Stimulated activated CD8-positive, alpha-beta memory T cell treated with anti-CD3 and anti-CD28 coated beads, Interleukin-12 subunit alpha, Interleukin-12 subunit beta, amount 100 ng/mL, for 1 hour (primary cell): ENCODE results near the gene SNX1.
"Not testable (repeated sequence)": the region's sequence is repeated elsewhere in the genome, so short reads cannot be mapped to it uniquely, and the experiment has no call there.

Experiments used
- DNase-seq: peaks from one replicate; pipeline ENCODE4 v3.0.0-alpha.2; 2020; ENCODE audit warnings: low read depth

Gene SNX1

GRCh38 chr15:64112904-64113303 is 17.1 kb downstream of the SNX1 start:
- DNase-seq: no peak

- DNase-seq: no peak
These were observed 22.1 kb downstream of the SNX1 start for GRCh38 chr15:64117759-64118487.

GRCh38 chr15:64120322-64120721 is 24.5 kb downstream of the SNX1 start:
- not testable (repeated sequence) for DNase-seq

- no peak for DNase-seq
These were observed 25.8 kb downstream of the SNX1 start for GRCh38 chr15:64121614-64122013.

GRCh38 chr15:64122444-64122843 is 26.7 kb downstream of the SNX1 start:
- DNase-seq: no peak

- no peak for DNase-seq
These were observed 27.2 kb downstream of the SNX1 start for GRCh38 chr15:64122936-64123351.

GRCh38 chr15:64125978-64126377 is 30.2 kb downstream of the SNX1 start:
- no peak for DNase-seq

GRCh38 chr15:64127521-64128270 is 31.9 kb downstream of the SNX1 start:
- DNase-seq: no peak

- no peak for DNase-seq
These were observed 34.4 kb downstream of the SNX1 start for GRCh38 chr15:64130159-64130558.

GRCh38 chr15:64131547-64131946 is 35.8 kb downstream of the SNX1 start:
- no peak for DNase-seq

- DNase-seq: no peak
These were observed 36.4 kb downstream of the SNX1 start for GRCh38 chr15:64132217-64132616.

- DNase-seq: no peak
These were observed 38.0 kb downstream of the SNX1 start for GRCh38 chr15:64133623-64134344.

- no peak for DNase-seq
These were observed 38.6 kb downstream of the SNX1 start for GRCh38 chr15:64134345-64134829.

- DNase-seq: no peak
These were observed 40.6 kb downstream of the SNX1 start for GRCh38 chr15:64136347-64136746.

GRCh38 chr15:64137226-64137833 is 41.5 kb downstream of the SNX1 start:
- DNase-seq: no peak

GRCh38 chr15:64138331-64138941 is 42.7 kb downstream of the SNX1 start:
- DNase-seq: no peak

GRCh38 chr15:64141798-64142512 is 46.2 kb downstream of the SNX1 start:
- DNase-seq: no peak

GRCh38 chr15:64143276-64143675 is 47.5 kb downstream of the SNX1 start:
- DNase-seq: no peak

GRCh38 chr15:64144192-64144564 is 48.4 kb downstream of the SNX1 start:
- DNase-seq: no peak

GRCh38 chr15:64144565-64145281 is 48.9 kb downstream of the SNX1 start:
- no peak for DNase-seq

GRCh38 chr15:64146041-64146440 is 50.3 kb downstream of the SNX1 start:
- DNase-seq: no peak
